ENCODE measurements around the gene TAGAP.

Gene TAGAP

DNA sequence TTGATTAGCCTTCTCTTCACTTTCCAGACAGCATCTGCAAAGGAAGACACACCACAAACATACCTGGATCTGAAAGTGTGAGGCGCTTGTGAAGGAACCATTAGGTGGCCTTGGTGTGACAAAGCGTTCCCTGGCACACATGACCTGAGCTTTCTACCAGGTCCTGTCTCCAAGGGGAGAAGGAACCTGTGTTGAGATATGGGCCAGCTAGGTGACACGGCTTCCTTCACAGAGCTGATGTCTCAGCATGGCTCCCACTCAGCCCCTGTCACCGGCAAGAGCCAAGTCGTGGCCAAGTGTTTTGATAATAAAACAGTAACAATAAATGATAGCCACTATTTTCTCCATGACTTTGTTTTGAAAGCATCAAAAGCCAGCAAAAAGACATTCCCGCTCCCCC is 20.3 kb upstream of the TAGAP start:
- H3K79me2 ChIP-seq (ENCODE audit: low read length) = no peaks in the 10 kb centered on the region
- no peaks in the 10 kb centered on the region for H3K27me3 ChIP-seq (replicated peaks; ENCODE audit: insufficient read depth, low read length)
- H3K9me2 ChIP-seq (replicated peaks; ENCODE audit: insufficient read depth, low read length) = no peaks in the 10 kb centered on the region
- no peak overlapping the region for H2AFZ ChIP-seq (ENCODE audit: low read length)
- H4K20me1 ChIP-seq (ENCODE audit: insufficient read depth, low read length) = no peaks in the 10 kb centered on the region
- H3K9me3 ChIP-seq (replicated peaks; ENCODE audit: insufficient read depth, low read length) = no peaks in the 10 kb centered on the region
- no peak overlapping the region for H3K9ac ChIP-seq (ENCODE audit: low read length)
- no peak overlapping the region for H3K27ac ChIP-seq (ENCODE audit: low read length)
- no peak overlapping the region for H3K4me2 ChIP-seq (ENCODE audit: low read depth, low read length)
- no peaks in the 10 kb centered on the region for H3K36me3 ChIP-seq (replicated peaks; ENCODE audit: insufficient read depth, low read length)
- TF ChIP-seq EZH2 (optimal IDR thresholded peaks at IDR 0.05; ENCODE audit: low read depth, low read length) = no peak
- no peak for TF ChIP-seq EZH2phosphoT487 (IDR thresholded peaks at IDR 0.05; ENCODE audit: low read length)
- TF ChIP-seq, protein P1, sequence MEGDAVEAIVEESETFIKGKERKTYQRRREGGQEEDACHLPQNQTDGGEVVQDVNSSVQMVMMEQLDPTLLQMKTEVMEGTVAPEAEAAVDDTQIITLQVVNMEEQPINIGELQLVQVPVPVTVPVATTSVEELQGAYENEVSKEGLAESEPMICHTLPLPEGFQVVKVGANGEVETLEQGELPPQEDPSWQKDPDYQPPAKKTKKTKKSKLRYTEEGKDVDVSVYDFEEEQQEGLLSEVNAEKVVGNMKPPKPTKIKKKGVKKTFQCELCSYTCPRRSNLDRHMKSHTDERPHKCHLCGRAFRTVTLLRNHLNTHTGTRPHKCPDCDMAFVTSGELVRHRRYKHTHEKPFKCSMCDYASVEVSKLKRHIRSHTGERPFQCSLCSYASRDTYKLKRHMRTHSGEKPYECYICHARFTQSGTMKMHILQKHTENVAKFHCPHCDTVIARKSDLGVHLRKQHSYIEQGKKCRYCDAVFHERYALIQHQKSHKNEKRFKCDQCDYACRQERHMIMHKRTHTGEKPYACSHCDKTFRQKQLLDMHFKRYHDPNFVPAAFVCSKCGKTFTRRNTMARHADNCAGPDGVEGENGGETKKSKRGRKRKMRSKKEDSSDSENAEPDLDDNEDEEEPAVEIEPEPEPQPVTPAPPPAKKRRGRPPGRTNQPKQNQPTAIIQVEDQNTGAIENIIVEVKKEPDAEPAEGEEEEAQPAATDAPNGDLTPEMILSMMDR (IDR thresholded peaks at IDR 0.05; ENCODE audit: low read length) = no peak
- H3K4me1 ChIP-seq (ENCODE audit: low read length) = no peaks in the 10 kb centered on the region
- no peak for DNase-seq
- no peak overlapping the region for H3K4me3 ChIP-seq (ENCODE audit: low read length)
- no peaks in the 10 kb centered on the region for H3F3A ChIP-seq (ENCODE audit: insufficient read depth, low read length)

- Histone ChIP-seq H3K4me2 (ENCODE audit: low read depth, low read length) (no peak overlapping the region), H3K79me2 (ENCODE audit: low read length) (no peaks in the 10 kb centered on the region), H3K4me3 (ENCODE audit: low read length) (no peak overlapping the region), H3K27ac (ENCODE audit: low read length) (no peak overlapping the region), H3K9ac (ENCODE audit: low read length) (no peak overlapping the region), H2AFZ (ENCODE audit: low read length) (no peak overlapping the region), H3K9me2 (replicated peaks; ENCODE audit: insufficient read depth, low read length) (no peaks in the 10 kb centered on the region), H4K20me1 (ENCODE audit: insufficient read depth, low read length) (no peaks in the 10 kb centered on the region), H3K9me3 (replicated peaks; ENCODE audit: insufficient read depth, low read length) (no peaks in the 10 kb centered on the region), H3K27me3 (replicated peaks; ENCODE audit: insufficient read depth, low read length) (no peaks in the 10 kb centered on the region), H3K36me3 (replicated peaks; ENCODE audit: insufficient read depth, low read length) (no peaks in the 10 kb centered on the region), H3F3A (ENCODE audit: insufficient read depth, low read length) (no peaks in the 10 kb centered on the region), H3K4me1 (ENCODE audit: low read length) (no peaks in the 10 kb centered on the region)
- TF ChIP-seq EZH2phosphoT487 (IDR thresholded peaks at IDR 0.05; ENCODE audit: low read length) (no peak), EZH2 (optimal IDR thresholded peaks at IDR 0.05; ENCODE audit: low read depth, low read length) (no peak)
- TF ChIP-seq, protein P1 (IDR thresholded peaks at IDR 0.05; ENCODE audit: low read length) = no peak
- no peak for DNase-seq
Observed at GRCh38 chr6:159064477-159064876, 19.7 kb upstream of the TAGAP start.

GRCh38 chr6:159063549-159063948 is 18.8 kb upstream of the TAGAP start:
- Histone ChIP-seq H3K9me2 (replicated peaks; ENCODE audit: insufficient read depth, low read length) (no peaks in the 10 kb centered on the region), H3K27ac (ENCODE audit: low read length) (no peak overlapping the region), H3K79me2 (ENCODE audit: low read length) (no peaks in the 10 kb centered on the region), H3K9me3 (replicated peaks; ENCODE audit: insufficient read depth, low read length) (no peaks in the 10 kb centered on the region), H3F3A (ENCODE audit: insufficient read depth, low read length) (no peaks in the 10 kb centered on the region), H3K9ac (ENCODE audit: low read length) (no peak overlapping the region), H2AFZ (ENCODE audit: low read length) (no peak overlapping the region), H3K27me3 (replicated peaks; ENCODE audit: insufficient read depth, low read length) (no peaks in the 10 kb centered on the region), H4K20me1 (ENCODE audit: insufficient read depth, low read length) (no peaks in the 10 kb centered on the region), H3K36me3 (replicated peaks; ENCODE audit: insufficient read depth, low read length) (no peaks in the 10 kb centered on the region), H3K4me1 (ENCODE audit: low read length) (no peaks in the 10 kb centered on the region), H3K4me2 (ENCODE audit: low read depth, low read length) (no peak overlapping the region), H3K4me3 (ENCODE audit: low read length) (no peak overlapping the region)
- no peak for DNase-seq
- TF ChIP-seq EZH2 (optimal IDR thresholded peaks at IDR 0.05; ENCODE audit: low read depth, low read length) (no peak), EZH2phosphoT487 (IDR thresholded peaks at IDR 0.05; ENCODE audit: low read length) (no peak)
- TF ChIP-seq, protein P1 (IDR thresholded peaks at IDR 0.05; ENCODE audit: low read length) = no peak
